SU-DHL-6 (cell line): ENCODE data around the gene NLGN1.

Experiments used
- H2AFZ ChIP-seq: fragments of 200-600 bp; sonication (generic); 2 replicates; pipeline ENCODE4 v1.6.1; 2014; ENCODE audit warnings: low read depth, mild to moderate bottlenecking, moderate library complexity, mixed read lengths, antibody characterized with exemption, low read length; ENCODE audit not compliant: severe bottlenecking
- H3F3A ChIP-seq: fragments of 200-600 bp; shearing (Covaris generic); 2 replicates; pipeline ENCODE4 v1.6.0; 2016; ENCODE audit warnings: antibody characterized with exemption, mild to moderate bottlenecking; ENCODE audit not compliant: insufficient read depth
- H3K27ac ChIP-seq: fragments of 200-600 bp; sonication (generic); 2 replicates; pipeline ENCODE4 v1.5.1; 2016; ENCODE audit warnings: low read depth, mild to moderate bottlenecking, low read length, moderate library complexity, mixed read lengths
- H3K27me3 ChIP-seq: fragments of 200-600 bp; sonication (generic), shearing (Covaris generic); 2 replicates; pipeline ENCODE4 v1.6.0; 2014; ENCODE audit warnings: mild to moderate bottlenecking, low read length
- H3K36me3 ChIP-seq: fragments of 200-600 bp; sonication (generic); 2 replicates; pipeline ENCODE4 v1.6.1; 2014; ENCODE audit warnings: mild to moderate bottlenecking, low read length, mixed read lengths
- H3K4me2 ChIP-seq: fragments of 300-600, 200-600 bp; shearing (Covaris generic), sonication (generic); 2 replicates; pipeline ENCODE4 v1.6.0; 2014; ENCODE audit warnings: low read length, low read depth, mild to moderate bottlenecking; ENCODE audit not compliant: poor library complexity, severe bottlenecking
- H3K4me3 ChIP-seq: fragments of 200-600 bp; sonication (generic); 2 replicates; pipeline ENCODE4 v1.5.1; 2014; ENCODE audit warnings: antibody characterized with exemption, low read length, mild to moderate bottlenecking, mixed read lengths; ENCODE audit not compliant: insufficient read depth, poor library complexity, severe bottlenecking
- H3K79me2 ChIP-seq: fragments of 200-600 bp; sonication (generic); 2 replicates; pipeline ENCODE4 v1.6.1; 2014; ENCODE audit warnings: mild to moderate bottlenecking, low read length, moderate library complexity; ENCODE audit not compliant: insufficient read depth
- H3K9ac ChIP-seq: fragments of 200-600 bp; sonication (generic); 2 replicates; pipeline ENCODE4 v1.7.0; 2014; ENCODE audit warnings: mild to moderate bottlenecking, low read length
- H3K9me2 ChIP-seq: fragments of 200-600 bp; sonication (generic); replicated peaks from 2 replicates; pipeline ENCODE4 v1.6.1; 2014; ENCODE audit warnings: low read length; ENCODE audit not compliant: insufficient read depth
- H3K9me3 ChIP-seq: fragments of 200-600 bp; sonication (generic); 2 replicates; pipeline ENCODE4 v1.6.1; 2014; ENCODE audit warnings: low read length, mixed read lengths; ENCODE audit not compliant: insufficient read depth
- H4K20me1 ChIP-seq: fragments of 200-600 bp; sonication (generic); 2 replicates; pipeline ENCODE4 v1.6.1; 2014; ENCODE audit warnings: low read depth, mild to moderate bottlenecking, antibody characterized with exemption, low read length, moderate library complexity, mixed read lengths
- CTCF ChIP-seq: fragments of 200-600 bp; sonication (generic); IDR thresholded peaks from one replicate; pipeline ENCODE4 v1.5.1; 2017; ENCODE audit warnings: antibody characterized with exemption, mild to moderate bottlenecking, low read length, moderate library complexity; ENCODE audit not compliant: insufficient read depth, poor library complexity, severe bottlenecking
- EZH2phosphoT487 ChIP-seq: fragments of 200-600 bp; sonication (generic), shearing (Covaris generic); conservative IDR thresholded peaks from 2 replicates; pipeline ENCODE4 v1.6.1; 2018; ENCODE audit warnings: mild to moderate bottlenecking, antibody characterized with exemption, low read length, moderate library complexity, mixed read lengths

Gene NLGN1

GRCh38 chr3:174094669-174095068, 697.1 kb downstream of the NLGN1 start:
- H3K9ac ChIP-seq, result no peak overlapping the region
- H3K9me3 ChIP-seq, result no peaks in the 10 kb centered on the region
- H4K20me1 ChIP-seq, result no peaks in the 10 kb centered on the region
- no peak overlapping the region for H3K4me3 ChIP-seq
- TF ChIP-seq EZH2phosphoT487 (no peak), CTCF (no peak)
- no peaks in the 10 kb centered on the region for H3K36me3 ChIP-seq
- H3K27me3 ChIP-seq, result no peaks in the 10 kb centered on the region
- no peak overlapping the region for H2AFZ ChIP-seq
- no peaks in the 10 kb centered on the region for H3F3A ChIP-seq
- no peak overlapping the region for H3K27ac ChIP-seq
- no peaks in the 10 kb centered on the region for H3K79me2 ChIP-seq
- no peaks in the 10 kb centered on the region for H3K9me2 ChIP-seq
- H3K4me2 ChIP-seq, result no peak overlapping the region

- Histone ChIP-seq H3K4me3 (no peak overlapping the region), H3K4me2 (no peak overlapping the region), H2AFZ (no peak overlapping the region), H3K27ac (no peak overlapping the region), H3F3A (no peaks in the 10 kb centered on the region), H3K9ac (no peak overlapping the region), H3K9me2 (no peaks in the 10 kb centered on the region), H3K9me3 (no peaks in the 10 kb centered on the region), H3K27me3 (no peaks in the 10 kb centered on the region), H4K20me1 (no peaks in the 10 kb centered on the region), H3K36me3 (no peaks in the 10 kb centered on the region), H3K79me2 (no peaks in the 10 kb centered on the region)
- TF ChIP-seq CTCF (no peak), EZH2phosphoT487 (no peak)
These were observed 700.1 kb downstream of the NLGN1 start for GRCh38 chr3:174097686-174098085.

GRCh38 chr3:174098746-174099145, 701.2 kb downstream of the NLGN1 start:
- no peak overlapping the region for H2AFZ ChIP-seq
- H4K20me1 ChIP-seq, result no peaks in the 10 kb centered on the region
- H3K79me2 ChIP-seq, result no peaks in the 10 kb centered on the region
- no peaks in the 10 kb centered on the region for H3K9me3 ChIP-seq
- H3K4me2 ChIP-seq, result no peak overlapping the region
- TF ChIP-seq CTCF (no peak), EZH2phosphoT487 (no peak)
- no peaks in the 10 kb centered on the region for H3F3A ChIP-seq
- H3K36me3 ChIP-seq, result no peaks in the 10 kb centered on the region
- H3K9me2 ChIP-seq, result no peaks in the 10 kb centered on the region
- H3K4me3 ChIP-seq, result no peak overlapping the region
- H3K27me3 ChIP-seq, result no peaks in the 10 kb centered on the region
- no peak overlapping the region for H3K27ac ChIP-seq
- H3K9ac ChIP-seq, result no peak overlapping the region
